T1000 (cell line): ENCODE measurements around the gene KCNV2.
"Not testable (repeated sequence)": the region's sequence is repeated elsewhere in the genome, so short reads cannot be mapped to it uniquely, and the experiment has no call there.

Experiments
- DNase-seq: peaks from one replicate; lab custom pipeline; 2025; ENCODE audit warnings: mixed read lengths; lab: John Stamatoyannopoulos, UW

Gene KCNV2

GRCh38 chr9:2717385-2717784, at the start of gene KCNV2:
TSS of gene KCNV2 (plus strand) at chr9:2717510. CDS start at chr9:2717740, 230 bp downstream.
- no peak for DNase-seq

GRCh38 chr9:2673161-2673560, 44.1 kb upstream of the KCNV2 start:
- no peak for DNase-seq

GRCh38 chr9:2674141-2674824, 43.0 kb upstream of the KCNV2 start:
- no peak for DNase-seq

- no peak for DNase-seq
These were observed 41.5 kb upstream of the KCNV2 start for GRCh38 chr9:2675834-2676233.

- no peak for DNase-seq
These were observed 40.8 kb upstream of the KCNV2 start for GRCh38 chr9:2676466-2676865.

- no peak for DNase-seq
These were observed 39.1 kb upstream of the KCNV2 start for GRCh38 chr9:2677915-2678889.

- no peak for DNase-seq
These were observed 38.3 kb upstream of the KCNV2 start for GRCh38 chr9:2679011-2679410.

GRCh38 chr9:2681981-2682380, 35.3 kb upstream of the KCNV2 start:
- DNase-seq: no peak

GRCh38 chr9:2686911-2687310, 30.4 kb upstream of the KCNV2 start:
- DNase-seq: no peak

- DNase-seq: no peak
These were observed 28.7 kb upstream of the KCNV2 start for GRCh38 chr9:2688636-2689035.

- DNase-seq: no peak
These were observed 26.1 kb upstream of the KCNV2 start for GRCh38 chr9:2691212-2691611.

- DNase-seq: no peak
These were observed 25.7 kb upstream of the KCNV2 start for GRCh38 chr9:2691626-2692025.

- DNase-seq: no peak
These were observed 24.3 kb upstream of the KCNV2 start for GRCh38 chr9:2693056-2693455.

- DNase-seq: no peak
These were observed 19.8 kb upstream of the KCNV2 start for GRCh38 chr9:2697492-2697891.

- no peak for DNase-seq
These were observed 16.9 kb upstream of the KCNV2 start for GRCh38 chr9:2700398-2700797.

- DNase-seq: no peak
These were observed 16.3 kb upstream of the KCNV2 start for GRCh38 chr9:2700909-2701550.

- DNase-seq: no peak
These were observed 12.8 kb upstream of the KCNV2 start for GRCh38 chr9:2704504-2704903.

GRCh38 chr9:2707256-2707655, 10.1 kb upstream of the KCNV2 start:
- not testable (repeated sequence) for DNase-seq

- DNase-seq: no peak
These were observed 7.6 kb upstream of the KCNV2 start for GRCh38 chr9:2709645-2710101.

- DNase-seq: no peak
These were observed 5.6 kb upstream of the KCNV2 start for GRCh38 chr9:2711716-2712115.

GRCh38 chr9:2718001-2718697, 839 bp downstream of the KCNV2 start:
- no peak for DNase-seq

GRCh38 chr9:2718698-2719033, 1.4 kb downstream of the KCNV2 start:
- DNase-seq: no peak
